HEK293 (cell line): ENCODE data around the gene FUOM.

Source experiments
- EGR2 ChIP-seq: fragments of 450-650 bp; formaldehyde crosslinking; IDR thresholded peaks from 2 replicates; pipeline ENCODE4 v1.5.1; 2016; ENCODE audit warnings: low read depth, missing biosample characterization, missing genetic modification characterization
- GLI4 ChIP-seq: fragments of 450-650 bp; formaldehyde crosslinking; IDR thresholded peaks from 2 replicates; pipeline ENCODE4 v1.5.1; 2016; ENCODE audit warnings: missing biosample characterization, missing genetic modification characterization
- GLIS1 ChIP-seq: fragments of 450-650 bp; formaldehyde crosslinking; IDR thresholded peaks from 2 replicates; pipeline ENCODE4 v1.5.1; 2016; ENCODE audit warnings: missing biosample characterization, missing genetic modification characterization
- HOXD13 ChIP-seq: sonication (generic); formaldehyde crosslinking; IDR thresholded peaks from 2 replicates; pipeline ENCODE4 v1.8.0; 2022; ENCODE audit warnings: missing genetic modification reagents, borderline replicate concordance
- SETDB1 ChIP-seq: IDR thresholded peaks from one replicate; pipeline ENCODE4 v1.6.1; 2017; ENCODE audit warnings: mild to moderate bottlenecking, low read length, moderate library complexity, mixed read lengths; ENCODE audit not compliant: insufficient read length
- WT1 ChIP-seq: fragments of 450-650 bp; formaldehyde crosslinking; IDR thresholded peaks from 2 replicates; pipeline ENCODE4 v1.5.1; 2016; ENCODE audit warnings: missing biosample characterization, missing genetic modification characterization
- ZBTB7A ChIP-seq: fragments of 450-650 bp; formaldehyde crosslinking; IDR thresholded peaks from 2 replicates; pipeline ENCODE4 v1.5.1; 2016; ENCODE audit warnings: low read depth, missing biosample characterization, missing genetic modification characterization
- ZBTB8A ChIP-seq: fragments of 450-650 bp; formaldehyde crosslinking; IDR thresholded peaks from 2 replicates; pipeline ENCODE4 v1.5.1; 2016; ENCODE audit warnings: missing biosample characterization, missing genetic modification characterization
- ZNF10 ChIP-seq: fragments of 450-650 bp; formaldehyde crosslinking; IDR thresholded peaks from 2 replicates; pipeline ENCODE4 v1.5.1; 2017; ENCODE audit warnings: missing biosample characterization, missing genetic modification characterization
- ZNF140 ChIP-seq: fragments of 450-650 bp; formaldehyde crosslinking; IDR thresholded peaks from 2 replicates; pipeline ENCODE4 v1.5.1; 2016; ENCODE audit warnings: missing biosample characterization, missing genetic modification characterization
- ZNF48 ChIP-seq: fragments of 450-650 bp; formaldehyde crosslinking; IDR thresholded peaks from 2 replicates; pipeline ENCODE4 v1.5.1; 2016; ENCODE audit warnings: missing biosample characterization, missing genetic modification characterization
- ZNF488 ChIP-seq: fragments of 450-650 bp; formaldehyde crosslinking; IDR thresholded peaks from 2 replicates; pipeline ENCODE4 v1.5.1; 2016; ENCODE audit warnings: missing biosample characterization, missing genetic modification characterization
- ZNF501 ChIP-seq: fragments of 450-650 bp; formaldehyde crosslinking; IDR thresholded peaks from 2 replicates; pipeline ENCODE4 v1.5.1; 2016; ENCODE audit warnings: missing biosample characterization, missing genetic modification characterization
- ZNF585B ChIP-seq: fragments of 450-650 bp; formaldehyde crosslinking; IDR thresholded peaks from 2 replicates; pipeline ENCODE4 v1.5.1; 2016; ENCODE audit warnings: missing biosample characterization, missing genetic modification characterization
- ZNF600 ChIP-seq: fragments of 450-650 bp; formaldehyde crosslinking; IDR thresholded peaks from 2 replicates; pipeline ENCODE4 v1.5.1; 2016; ENCODE audit warnings: missing biosample characterization, missing genetic modification characterization
- ZNF677 ChIP-seq: fragments of 450-650 bp; IDR thresholded peaks from 2 replicates; pipeline ENCODE4 v1.5.0; 2018; ENCODE audit warnings: missing biosample characterization, mild to moderate bottlenecking, missing genetic modification characterization, moderate library complexity
- ZNF704 ChIP-seq: fragments of 450-650 bp; formaldehyde crosslinking; IDR thresholded peaks from 2 replicates; pipeline ENCODE4 v1.5.1; 2016; ENCODE audit warnings: missing biosample characterization, missing genetic modification characterization
- ZNF707 ChIP-seq: fragments of 450-650 bp; formaldehyde crosslinking; IDR thresholded peaks from 2 replicates; pipeline ENCODE4 v1.5.1; 2016; ENCODE audit warnings: missing biosample characterization, missing genetic modification characterization
- ZNF777 ChIP-seq: fragments of 450-650 bp; formaldehyde crosslinking; IDR thresholded peaks from 2 replicates; pipeline ENCODE4 v1.5.1; 2017; ENCODE audit warnings: missing biosample characterization, missing genetic modification characterization, borderline replicate concordance
- ZSCAN30 ChIP-seq: fragments of 450-650 bp; IDR thresholded peaks from 2 replicates; pipeline ENCODE4 v1.5.1; 2018; ENCODE audit warnings: missing biosample characterization, mild to moderate bottlenecking, missing genetic modification characterization, moderate library complexity
- TF ChIP-seq, protein P1 (sequence below): fragments of 450-650 bp; formaldehyde crosslinking; IDR thresholded peaks from 2 replicates; pipeline ENCODE4 v1.5.1; 2016; ENCODE audit warnings: missing biosample characterization, missing genetic modification characterization
- TF ChIP-seq, protein P2 (sequence below): fragments of 450-650 bp; formaldehyde crosslinking; IDR thresholded peaks from 2 replicates; pipeline ENCODE4 v1.5.1; 2016; ENCODE audit warnings: missing biosample characterization, missing genetic modification characterization
- TF ChIP-seq, protein P3 (sequence below): fragments of 450-650 bp; formaldehyde crosslinking; IDR thresholded peaks from 2 replicates; pipeline ENCODE4 v1.5.1; 2016; ENCODE audit warnings: missing biosample characterization, missing genetic modification characterization
- TF ChIP-seq, protein P4 (sequence below): fragments of 450-650 bp; formaldehyde crosslinking; IDR thresholded peaks from 2 replicates; pipeline ENCODE4 v1.5.1; 2016; ENCODE audit warnings: missing biosample characterization, missing genetic modification characterization
- TF ChIP-seq, protein P5 (sequence below): fragments of 450-650 bp; IDR thresholded peaks from 2 replicates; pipeline ENCODE4 v1.5.1; 2018; ENCODE audit warnings: missing biosample characterization, missing genetic modification characterization
- TF ChIP-seq, protein P6 (sequence below): fragments of 450-650 bp; formaldehyde crosslinking; IDR thresholded peaks from 2 replicates; pipeline ENCODE4 v1.5.1; 2016; ENCODE audit warnings: missing biosample characterization, missing genetic modification characterization

Gene FUOM

DNA sequence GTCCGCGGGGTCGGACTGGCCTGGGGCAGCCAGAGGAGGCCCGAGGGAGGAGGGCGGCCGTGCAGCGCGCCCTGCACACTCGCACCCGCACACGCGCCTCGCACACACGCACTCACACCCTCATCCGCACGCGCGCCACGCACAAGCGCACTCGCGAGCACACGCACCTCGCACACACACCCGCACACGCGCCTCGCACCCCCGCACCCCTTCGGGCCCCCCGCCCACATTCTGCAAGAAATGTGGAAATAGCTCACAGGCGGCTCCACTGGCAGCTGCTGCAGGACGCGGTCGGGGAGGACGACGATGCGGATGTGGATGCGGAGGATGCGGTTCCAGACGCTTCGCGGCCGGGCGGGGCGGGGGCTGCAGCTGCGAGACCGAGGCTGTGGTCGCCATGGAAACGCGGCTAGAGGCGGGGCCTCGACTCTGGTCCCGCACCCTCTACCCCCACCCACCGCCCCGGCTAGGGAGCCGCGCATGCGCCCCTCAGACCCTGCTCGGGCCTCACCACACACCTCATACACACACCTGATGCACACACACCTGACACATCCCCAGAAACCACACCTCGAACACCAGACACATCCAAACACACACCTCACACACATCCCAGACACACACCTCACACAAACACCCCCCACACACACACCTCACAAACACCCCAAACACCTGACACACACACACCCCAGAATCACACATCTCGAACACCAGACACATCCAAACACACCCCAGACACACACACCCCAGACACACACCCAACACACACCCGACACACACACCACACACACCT is 21.0 kb downstream of the FUOM start, which contains the start of gene CALY (continued):
- TF ChIP-seq, protein P1, sequence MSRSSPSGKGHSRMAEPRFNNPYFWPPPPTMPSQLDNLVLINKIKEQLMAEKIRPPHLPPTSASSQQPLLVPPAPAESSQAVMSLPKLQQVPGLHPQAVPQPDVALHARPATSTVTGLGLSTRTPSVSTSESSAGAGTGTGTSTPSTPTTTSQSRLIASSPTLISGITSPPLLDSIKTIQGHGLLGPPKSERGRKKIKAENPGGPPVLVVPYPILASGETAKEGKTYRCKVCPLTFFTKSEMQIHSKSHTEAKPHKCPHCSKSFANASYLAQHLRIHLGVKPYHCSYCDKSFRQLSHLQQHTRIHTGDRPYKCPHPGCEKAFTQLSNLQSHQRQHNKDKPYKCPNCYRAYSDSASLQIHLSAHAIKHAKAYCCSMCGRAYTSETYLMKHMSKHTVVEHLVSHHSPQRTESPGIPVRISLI = no peak
- TF ChIP-seq ZNF501 (tag by site-specific recombination) = no peak
- TF ChIP-seq ZNF140 = 0 out of 2 replicates have a peak, but pooled peaks have one; percentile 2
- TF ChIP-seq ZBTB8A (tag by site-specific recombination) = no peak
- TF ChIP-seq, protein P2, sequence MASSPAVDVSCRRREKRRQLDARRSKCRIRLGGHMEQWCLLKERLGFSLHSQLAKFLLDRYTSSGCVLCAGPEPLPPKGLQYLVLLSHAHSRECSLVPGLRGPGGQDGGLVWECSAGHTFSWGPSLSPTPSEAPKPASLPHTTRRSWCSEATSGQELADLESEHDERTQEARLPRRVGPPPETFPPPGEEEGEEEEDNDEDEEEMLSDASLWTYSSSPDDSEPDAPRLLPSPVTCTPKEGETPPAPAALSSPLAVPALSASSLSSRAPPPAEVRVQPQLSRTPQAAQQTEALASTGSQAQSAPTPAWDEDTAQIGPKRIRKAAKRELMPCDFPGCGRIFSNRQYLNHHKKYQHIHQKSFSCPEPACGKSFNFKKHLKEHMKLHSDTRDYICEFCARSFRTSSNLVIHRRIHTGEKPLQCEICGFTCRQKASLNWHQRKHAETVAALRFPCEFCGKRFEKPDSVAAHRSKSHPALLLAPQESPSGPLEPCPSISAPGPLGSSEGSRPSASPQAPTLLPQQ = no peak
- TF ChIP-seq ZNF704 (tag by site-specific recombination) = no peak
- TF ChIP-seq ZNF48 = no peak
- TF ChIP-seq, protein P3, sequence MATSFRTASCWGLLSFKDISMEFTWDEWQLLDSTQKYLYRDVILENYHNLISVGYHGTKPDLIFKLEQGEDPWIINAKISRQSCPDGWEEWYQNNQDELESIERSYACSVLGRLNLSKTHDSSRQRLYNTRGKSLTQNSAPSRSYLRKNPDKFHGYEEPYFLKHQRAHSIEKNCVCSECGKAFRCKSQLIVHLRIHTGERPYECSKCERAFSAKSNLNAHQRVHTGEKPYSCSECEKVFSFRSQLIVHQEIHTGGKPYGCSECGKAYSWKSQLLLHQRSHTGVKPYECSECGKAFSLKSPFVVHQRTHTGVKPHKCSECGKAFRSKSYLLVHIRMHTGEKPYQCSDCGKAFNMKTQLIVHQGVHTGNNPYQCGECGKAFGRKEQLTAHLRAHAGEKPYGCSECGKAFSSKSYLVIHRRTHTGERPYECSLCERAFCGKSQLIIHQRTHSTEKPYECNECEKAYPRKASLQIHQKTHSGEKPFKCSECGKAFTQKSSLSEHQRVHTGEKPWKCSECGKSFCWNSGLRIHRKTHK = no peak
- TF ChIP-seq ZNF707 = no peak
- no peak for TF ChIP-seq ZNF10 (tag by site-specific recombination)
- no peak for TF ChIP-seq ZNF677 (tag by site-specific recombination)
- TF ChIP-seq GLI4 = peak; percentile 62
- TF ChIP-seq GLIS1 (tag by site-specific recombination) = no peak
- TF ChIP-seq WT1 = no peak
- TF ChIP-seq HOXD13 (CRISPR knock-in tag) = no peak
- TF ChIP-seq, protein P4, sequence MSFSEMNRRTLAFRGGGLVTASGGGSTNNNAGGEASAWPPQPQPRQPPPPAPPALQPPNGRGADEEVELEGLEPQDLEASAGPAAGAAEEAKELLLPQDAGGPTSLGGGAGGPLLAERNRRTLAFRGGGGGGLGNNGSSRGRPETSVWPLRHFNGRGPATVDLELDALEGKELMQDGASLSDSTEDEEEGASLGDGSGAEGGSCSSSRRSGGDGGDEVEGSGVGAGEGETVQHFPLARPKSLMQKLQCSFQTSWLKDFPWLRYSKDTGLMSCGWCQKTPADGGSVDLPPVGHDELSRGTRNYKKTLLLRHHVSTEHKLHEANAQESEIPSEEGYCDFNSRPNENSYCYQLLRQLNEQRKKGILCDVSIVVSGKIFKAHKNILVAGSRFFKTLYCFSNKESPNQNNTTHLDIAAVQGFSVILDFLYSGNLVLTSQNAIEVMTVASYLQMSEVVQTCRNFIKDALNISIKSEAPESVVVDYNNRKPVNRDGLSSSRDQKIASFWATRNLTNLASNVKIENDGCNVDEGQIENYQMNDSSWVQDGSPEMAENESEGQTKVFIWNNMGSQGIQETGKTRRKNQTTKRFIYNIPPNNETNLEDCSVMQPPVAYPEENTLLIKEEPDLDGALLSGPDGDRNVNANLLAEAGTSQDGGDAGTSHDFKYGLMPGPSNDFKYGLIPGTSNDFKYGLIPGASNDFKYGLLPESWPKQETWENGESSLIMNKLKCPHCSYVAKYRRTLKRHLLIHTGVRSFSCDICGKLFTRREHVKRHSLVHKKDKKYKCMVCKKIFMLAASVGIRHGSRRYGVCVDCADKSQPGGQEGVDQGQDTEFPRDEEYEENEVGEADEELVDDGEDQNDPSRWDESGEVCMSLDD (tag by site-specific recombination) = peak; percentile 60
- no peak for TF ChIP-seq ZNF777 (tag by site-specific recombination)
- TF ChIP-seq, protein P5, sequence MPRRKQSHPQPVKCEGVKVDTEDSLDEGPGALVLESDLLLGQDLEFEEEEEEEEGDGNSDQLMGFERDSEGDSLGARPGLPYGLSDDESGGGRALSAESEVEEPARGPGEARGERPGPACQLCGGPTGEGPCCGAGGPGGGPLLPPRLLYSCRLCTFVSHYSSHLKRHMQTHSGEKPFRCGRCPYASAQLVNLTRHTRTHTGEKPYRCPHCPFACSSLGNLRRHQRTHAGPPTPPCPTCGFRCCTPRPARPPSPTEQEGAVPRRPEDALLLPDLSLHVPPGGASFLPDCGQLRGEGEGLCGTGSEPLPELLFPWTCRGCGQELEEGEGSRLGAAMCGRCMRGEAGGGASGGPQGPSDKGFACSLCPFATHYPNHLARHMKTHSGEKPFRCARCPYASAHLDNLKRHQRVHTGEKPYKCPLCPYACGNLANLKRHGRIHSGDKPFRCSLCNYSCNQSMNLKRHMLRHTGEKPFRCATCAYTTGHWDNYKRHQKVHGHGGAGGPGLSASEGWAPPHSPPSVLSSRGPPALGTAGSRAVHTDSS (tag by site-specific recombination) = no peak
- 0 out of 2 replicates have a peak, but pooled peaks have one; percentile 10 for TF ChIP-seq EGR2
- no peak; the same call in 1 of the 2 replicates for TF ChIP-seq ZNF488 (tag by site-specific recombination)
- peak; percentile 61; the same call in 1 of the 2 replicates for TF ChIP-seq ZNF600 (tag by site-specific recombination)
- no peak for TF ChIP-seq ZSCAN30 (tag by site-specific recombination)
- TF ChIP-seq SETDB1 = no peak
- no peak for TF ChIP-seq ZNF585B (tag by site-specific recombination)
- TF ChIP-seq, protein P6, sequence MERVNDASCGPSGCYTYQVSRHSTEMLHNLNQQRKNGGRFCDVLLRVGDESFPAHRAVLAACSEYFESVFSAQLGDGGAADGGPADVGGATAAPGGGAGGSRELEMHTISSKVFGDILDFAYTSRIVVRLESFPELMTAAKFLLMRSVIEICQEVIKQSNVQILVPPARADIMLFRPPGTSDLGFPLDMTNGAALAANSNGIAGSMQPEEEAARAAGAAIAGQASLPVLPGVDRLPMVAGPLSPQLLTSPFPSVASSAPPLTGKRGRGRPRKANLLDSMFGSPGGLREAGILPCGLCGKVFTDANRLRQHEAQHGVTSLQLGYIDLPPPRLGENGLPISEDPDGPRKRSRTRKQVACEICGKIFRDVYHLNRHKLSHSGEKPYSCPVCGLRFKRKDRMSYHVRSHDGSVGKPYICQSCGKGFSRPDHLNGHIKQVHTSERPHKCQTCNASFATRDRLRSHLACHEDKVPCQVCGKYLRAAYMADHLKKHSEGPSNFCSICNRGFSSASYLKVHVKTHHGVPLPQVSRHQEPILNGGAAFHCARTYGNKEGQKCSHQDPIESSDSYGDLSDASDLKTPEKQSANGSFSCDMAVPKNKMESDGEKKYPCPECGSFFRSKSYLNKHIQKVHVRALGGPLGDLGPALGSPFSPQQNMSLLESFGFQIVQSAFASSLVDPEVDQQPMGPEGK (tag by site-specific recombination) = peak; percentile 71
- no peak; the same call in 1 of the 2 replicates for TF ChIP-seq ZBTB7A
